Tibial artery (tissue), 4 donors: ENCODE data around the gene COX5A.
A peak's percentile ranks its signal among the peaks of the same experiment; 100 is the strongest.

Source experiments
- DNase-seq, 2 donors: peaks; one replicate each; pipeline ENCODE4 v3.0.0-alpha.2; 2019
- H3K27ac ChIP-seq, 2 donors: fragments of 200-600 bp; sonication (generic) in 1 of 2; 1 replicate in 1 of 2; 2 replicates in 1 of 2; pipeline ENCODE4 v1.5.1; 2018 to 2019; ENCODE audit warnings: mild to moderate bottlenecking in 1 of 2
- H3K27me3 ChIP-seq, 2 donors: fragments of 200-600 bp; sonication (generic) in 1 of 2; one replicate each; pipeline versions ENCODE4 v1.5.1 to v1.6.0; 2016 to 2019
- H3K36me3 ChIP-seq, 3 donors: fragments of 200-600 bp; sonication (generic) in 2 of 3; one replicate each; pipeline ENCODE4 v1.5.1; 2016 to 2019; ENCODE audit warnings: mild to moderate bottlenecking in 2 of 3
- H3K4me1 ChIP-seq, 4 donors: fragments of 200-600 bp; sonication (generic) in 2 of 4; 1 replicate in 3 of 4; 2 replicates in 1 of 4; pipeline ENCODE4 v1.5.1; 2016 to 2019
- H3K4me3 ChIP-seq, 2 donors: fragments of 200-600 bp; sonication (generic) in 1 of 2; 1 replicate in 1 of 2; 2 replicates in 1 of 2; pipeline ENCODE4 v1.5.1; 2018 to 2019; ENCODE audit warnings: mild to moderate bottlenecking in 2 of 2
- H3K9me3 ChIP-seq, 3 donors: fragments of 200-600 bp; sonication (generic) in 1 of 3; one replicate each; pipeline ENCODE4 v1.5.1; 2016 to 2019
- intact Hi-C: fragments of 100-400 bp; cut with DNase I; formaldehyde crosslinking; loops from one replicate; pipeline ENCODE4 v1.15.0; 2023; ENCODE audit warnings: low total_unique reads
- TF ChIP-seq, protein P1 (sequence below), 2 experiments: fragments of 200-600 bp in 1 of 2; fragments of 450-650 bp in 1 of 2; IDR thresholded peaks; one replicate each; pipeline ENCODE4 v1.5.1; 2017 to 2019; ENCODE audit warnings: antibody characterized with exemption in 2 of 2, mild to moderate bottlenecking in 1 of 2, moderate library complexity in 1 of 2

Gene COX5A

DNA sequence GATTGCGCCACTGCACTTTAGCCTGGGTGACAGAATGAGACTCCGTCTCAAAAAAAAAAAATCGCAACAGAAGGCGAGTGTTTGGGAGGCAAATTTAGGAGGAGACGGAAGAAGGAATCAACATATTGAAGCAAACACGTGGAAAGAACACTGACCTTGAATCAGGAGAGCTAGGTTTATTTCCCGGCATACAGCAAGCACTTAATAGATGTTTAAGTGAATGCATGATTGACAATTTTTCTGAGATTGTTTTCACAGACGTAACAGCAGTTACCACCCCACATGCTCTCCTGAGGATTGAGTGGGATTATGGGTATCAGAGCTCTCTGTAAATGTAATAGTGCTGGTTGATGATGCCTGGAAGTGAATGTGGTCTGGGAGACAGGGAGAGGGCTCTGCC is 24.3 kb upstream of the COX5A start:
- no peaks in the 10 kb centered on the region for H3K36me3 ChIP-seq
- H3K27me3 ChIP-seq: no peaks in the 10 kb centered on the region
- TF ChIP-seq, protein P1, sequence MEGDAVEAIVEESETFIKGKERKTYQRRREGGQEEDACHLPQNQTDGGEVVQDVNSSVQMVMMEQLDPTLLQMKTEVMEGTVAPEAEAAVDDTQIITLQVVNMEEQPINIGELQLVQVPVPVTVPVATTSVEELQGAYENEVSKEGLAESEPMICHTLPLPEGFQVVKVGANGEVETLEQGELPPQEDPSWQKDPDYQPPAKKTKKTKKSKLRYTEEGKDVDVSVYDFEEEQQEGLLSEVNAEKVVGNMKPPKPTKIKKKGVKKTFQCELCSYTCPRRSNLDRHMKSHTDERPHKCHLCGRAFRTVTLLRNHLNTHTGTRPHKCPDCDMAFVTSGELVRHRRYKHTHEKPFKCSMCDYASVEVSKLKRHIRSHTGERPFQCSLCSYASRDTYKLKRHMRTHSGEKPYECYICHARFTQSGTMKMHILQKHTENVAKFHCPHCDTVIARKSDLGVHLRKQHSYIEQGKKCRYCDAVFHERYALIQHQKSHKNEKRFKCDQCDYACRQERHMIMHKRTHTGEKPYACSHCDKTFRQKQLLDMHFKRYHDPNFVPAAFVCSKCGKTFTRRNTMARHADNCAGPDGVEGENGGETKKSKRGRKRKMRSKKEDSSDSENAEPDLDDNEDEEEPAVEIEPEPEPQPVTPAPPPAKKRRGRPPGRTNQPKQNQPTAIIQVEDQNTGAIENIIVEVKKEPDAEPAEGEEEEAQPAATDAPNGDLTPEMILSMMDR (IDR thresholded peaks at IDR 0.05): no peak
- DNase-seq: no peak
- H3K4me3 ChIP-seq: no peak overlapping the region
- peaks cover 0 to 24% (median 9%) of the 10 kb centered on the region in 4 donors for H3K4me1 ChIP-seq
- H3K9me3 ChIP-seq: no peaks in the 10 kb centered on the region
- H3K27ac ChIP-seq: no peak overlapping the region
- intact Hi-C loops: no loop called here

DNA sequence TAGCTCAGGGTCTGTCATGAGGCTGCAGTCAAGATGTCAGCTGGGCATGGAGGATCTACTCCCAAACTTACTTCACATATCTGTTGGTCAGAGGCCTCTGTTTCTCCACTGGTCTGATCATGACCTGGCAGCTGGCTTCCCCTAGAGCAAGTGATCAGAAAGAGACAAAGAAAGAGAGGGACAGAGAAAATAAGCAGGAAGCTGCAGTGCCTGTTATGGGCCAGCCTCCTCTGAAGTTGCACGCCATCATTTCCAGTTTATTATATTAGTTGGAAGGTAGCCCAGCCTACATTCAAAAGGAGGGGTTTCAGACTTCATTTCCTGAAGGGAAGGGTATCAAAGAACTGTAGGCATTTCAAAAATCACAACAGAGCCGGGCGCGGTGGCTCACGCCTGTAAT is 23.7 kb upstream of the COX5A start:
- H3K27me3 ChIP-seq: no peaks in the 10 kb centered on the region
- no peak overlapping the region for H3K4me3 ChIP-seq
- no peak for DNase-seq
- H3K9me3 ChIP-seq: no peaks in the 10 kb centered on the region
- intact Hi-C loops: no loop called here
- TF ChIP-seq, protein P1 (IDR thresholded peaks at IDR 0.05): no peak
- no peak overlapping the region for H3K27ac ChIP-seq
- peaks cover 0 to 28% (median 13%) of the 10 kb centered on the region in 4 donors for H3K4me1 ChIP-seq
- no peaks in the 10 kb centered on the region for H3K36me3 ChIP-seq

DNA sequence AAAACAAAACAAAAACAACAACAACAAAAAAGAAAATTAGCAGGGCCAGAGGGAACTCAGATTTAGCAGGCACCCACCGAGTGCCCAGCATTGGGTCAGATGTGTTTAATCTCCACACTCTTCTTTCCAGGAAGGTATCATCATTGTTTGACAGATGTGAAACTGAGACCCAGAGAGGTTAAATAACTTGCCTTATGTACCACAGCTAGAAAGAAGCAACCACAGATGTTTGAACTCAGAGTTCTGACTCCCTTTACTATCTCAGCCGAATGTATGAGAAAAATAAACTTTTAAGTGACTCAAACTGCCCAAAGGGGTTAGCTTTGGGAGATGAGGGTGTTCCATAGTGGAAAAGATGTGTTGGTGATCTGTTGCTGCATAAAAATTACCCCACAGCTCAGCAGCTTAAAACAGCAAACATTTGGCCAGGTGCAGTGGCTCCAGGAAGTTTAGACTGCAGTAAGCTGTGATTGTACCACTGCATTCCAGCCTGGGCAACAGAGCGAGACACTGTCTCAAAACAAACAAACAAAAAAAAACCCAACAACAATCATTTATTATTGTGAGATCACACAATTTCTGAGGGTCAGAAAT is 23.2 kb upstream of the COX5A start:
- Histone ChIP-seq H3K27me3 (no peaks in the 10 kb centered on the region), H3K4me3 (no peak overlapping the region), H3K27ac (no peak overlapping the region), H3K36me3 (no peaks in the 10 kb centered on the region), H3K4me1 (peaks cover 4 to 32% (median 16%) of the 10 kb centered on the region in 4 donors), H3K9me3 (no peaks in the 10 kb centered on the region)
- TF ChIP-seq, protein P1 (IDR thresholded peaks at IDR 0.05): no peak
- DNase-seq: no peak
- intact Hi-C loops: no loop called here

DNA sequence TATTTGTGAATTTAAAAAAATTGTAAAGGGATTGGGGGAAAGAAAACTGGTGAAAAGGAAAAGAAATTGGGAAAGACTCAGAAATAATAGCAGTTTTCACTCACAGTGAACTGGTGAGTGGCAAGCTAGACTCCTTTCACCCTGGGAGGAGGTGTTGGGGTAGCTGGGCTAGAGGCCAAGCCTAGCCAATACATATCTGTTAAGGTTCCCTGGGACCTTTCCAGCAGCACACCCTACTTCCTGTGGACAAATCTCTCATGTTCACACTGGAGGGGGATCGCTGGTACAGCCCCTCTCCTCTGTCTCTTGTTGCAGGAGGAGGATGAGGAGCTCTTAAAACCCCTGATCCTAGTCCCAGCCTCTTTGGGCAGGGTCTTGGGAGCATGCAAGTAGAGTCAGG is 22.4 kb upstream of the COX5A start:
- H3K36me3 ChIP-seq: no peaks in the 10 kb centered on the region
- peaks cover 4 to 40% (median 24%) of the 10 kb centered on the region in 4 donors for H3K4me1 ChIP-seq
- intact Hi-C loops: no loop called here

DNA sequence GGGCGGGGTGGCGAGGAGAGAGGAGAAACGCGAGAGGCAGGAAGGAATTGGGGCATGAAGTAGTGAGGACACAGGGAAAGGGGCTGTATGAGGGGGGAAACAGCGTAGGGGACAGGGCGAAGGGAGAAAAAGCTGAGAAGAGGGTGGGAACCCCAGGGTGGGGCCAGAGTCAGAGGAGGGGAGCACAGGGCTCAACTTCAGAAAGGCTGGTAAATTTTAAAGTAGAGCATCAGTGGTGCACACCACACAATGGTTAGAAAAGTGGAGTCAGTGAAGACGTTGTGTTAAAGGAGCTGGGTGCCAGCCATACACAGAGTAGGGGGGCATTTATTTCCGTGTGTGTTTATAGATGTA is 21.7 kb upstream of the COX5A start:
- H3K36me3 ChIP-seq: no peaks in the 10 kb centered on the region
- TF ChIP-seq, protein P1 (IDR thresholded peaks at IDR 0.05): no peak
- DNase-seq: no peak
- H3K27me3 ChIP-seq: no peaks in the 10 kb centered on the region
- H3K27ac ChIP-seq: peak overlapping the region; percentile 77 to 93
- intact Hi-C loops: loop anchor here (5.0 to 10.0 kb wide), 2 partner anchors 68 to 325 kb away; no protein-coding TSS in a partner anchor
- H3K4me3 ChIP-seq: peak overlapping the region; percentile 60 to 83
- H3K4me1 ChIP-seq: peaks cover 4 to 48% (median 31%) of the 10 kb centered on the region in 4 donors
- no peaks in the 10 kb centered on the region for H3K9me3 ChIP-seq

More for the DNA sequence above, 22.4 kb upstream of the COX5A start:
- TF ChIP-seq, protein P1 (IDR thresholded peaks at IDR 0.05): no peak
- H3K9me3 ChIP-seq: no peaks in the 10 kb centered on the region
- no peaks in the 10 kb centered on the region for H3K27me3 ChIP-seq
- no peak overlapping the region for H3K27ac ChIP-seq
- no peak overlapping the region for H3K4me3 ChIP-seq
- no peak for DNase-seq
